Right lobe of liver (tissue), 6 donors: ENCODE data around the gene ZNF415. TPM values are rescaled to one million over a fixed set of nuclear protein-coding genes. Genes with fewer than 3 reads are reported as not detected.
A peak's percentile ranks its signal among the peaks of the same experiment; 100 is the strongest.

Experiments used
- ATAC-seq, 4 donors: fragments of 200-7000 bp; cut with Tn5 transposase; one replicate each; pipeline ENCODE4 v1.9.1; 2020; ENCODE audit warnings: mild to moderate bottlenecking in 4 of 4, moderate library complexity in 4 of 4
- DNase-seq, 3 donors: peaks; one replicate each; pipeline ENCODE4 v3.0.0-alpha.2; 2020
- H3K27ac ChIP-seq, 3 donors: fragments of 200-600 bp; one replicate each; pipeline ENCODE4 v1.8.0; 2022
- H3K27me3 ChIP-seq, 2 donors: fragments of 200-600 bp; one replicate each; pipeline ENCODE4 v1.8.0; 2022
- H3K36me3 ChIP-seq, 4 donors: fragments of 200-600 bp; sonication (generic) in 1 of 4; one replicate each; pipeline versions ENCODE4 v1.5.1 to v1.8.0; 2017 to 2022; ENCODE audit warnings: control low read depth in 1 of 4
- H3K4me1 ChIP-seq, 4 donors: fragments of 200-600 bp; sonication (generic) in 1 of 4; one replicate each; pipeline versions ENCODE4 v1.5.1 to v1.8.0; 2017 to 2022; ENCODE audit warnings: control low read depth in 1 of 4
- H3K4me3 ChIP-seq, 3 donors: fragments of 200-600 bp; one replicate each; pipeline ENCODE4 v1.8.0; 2022
- H3K9me3 ChIP-seq, 4 donors: fragments of 200-600 bp; sonication (generic) in 1 of 4; one replicate each; pipeline versions ENCODE4 v1.5.1 to v1.8.0; 2017 to 2022; ENCODE audit warnings: control low read depth in 1 of 4
- CTCF ChIP-seq, 4 donors: fragments of 200-600 bp in 3 of 4; fragments of 450-650 bp in 1 of 4; IDR thresholded peaks; one replicate each; pipeline versions ENCODE4 v1.5.1 to v1.8.0; 2016 to 2022; ENCODE audit warnings: antibody characterized with exemption in 4 of 4, mild to moderate bottlenecking in 2 of 4
- POLR2A ChIP-seq: fragments of 450-650 bp; IDR thresholded peaks from one replicate; pipeline ENCODE4 v1.6.1; 2017; ENCODE audit warnings: antibody characterized with exemption, mild to moderate bottlenecking
- WGBS: methylation state at CpG from one replicate; pipeline ENCODE4 v1.1.6; 2018; ENCODE audit warnings: low coverage, low lambda C conversion rate; ENCODE audit not compliant: insufficient coverage; ENCODE audit errors: missing lambda C conversion rate; 5-methylcytosine and 5-hydroxymethylcytosine counted together
- intact Hi-C, 2 donors: fragments of 100-400 bp; cut with DNase I; formaldehyde crosslinking; loops; one replicate each; pipeline versions ENCODE4 v1.11.2 to v1.14.1; 2022
- total RNA-seq, 6 experiments: library from RNA; depleted of rRNA in 2 of 6; stranded (reverse); fragments of >200 nt in 2 of 6; fragmentation: NEBNext Ultra II Directional in 3 of 6; extraction: Animal tissue kit (Norgen Biotek cat#: 25700) in 3 of 6; gene quantifications; one replicate each; pipeline versions ENCODE4 v1.1.0 to v1.2.4, GENCODE V29; 2016 to 2023
- donor health status: DM: no; HTN: yes; CAD: no.
- donor health status: DM: no; HTN: no; CAD: no.
- donor health status: DM: no; HTN: no; CAD: no.
- donor health status: DM: no; HTN: yes; CAD: no.
- donor health status: DM: no; HTN: yes; CAD: no.

Gene ZNF415
- total RNA-seq, 6 experiments from 2014 or later, result 0.12 to 1.3 (median 0.47) TPM

DNA sequence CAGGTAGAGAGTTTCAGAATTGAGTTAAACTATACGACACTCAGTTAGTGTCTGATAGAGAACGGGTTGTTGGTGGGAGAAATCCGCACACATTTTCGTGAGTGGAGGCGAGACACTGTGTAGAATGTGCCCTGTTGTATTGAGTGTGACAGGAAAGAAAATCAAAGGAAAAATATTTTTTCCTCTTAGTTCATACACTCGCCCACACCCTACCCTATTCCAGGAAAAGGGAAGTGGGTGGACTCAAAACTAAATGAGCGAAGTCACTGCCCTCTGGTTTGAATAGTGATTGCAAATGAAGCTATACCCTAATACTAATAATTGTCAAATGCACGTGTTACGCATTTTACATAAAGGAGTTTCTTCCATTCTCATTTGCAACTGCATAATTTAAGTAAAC lies 24.1 kb upstream of the ZNF415 start:
- H3K9me3 ChIP-seq, result no peaks in the 10 kb centered on the region
- intact Hi-C loops, result no loop called here
- TF ChIP-seq CTCF (IDR thresholded peaks at IDR 0.05) (no peak), POLR2A (no peak)
- 74% methylated on average over 9 of the region's 9 CpGs for WGBS
- DNase-seq (no peak), ATAC-seq (peak in 1 of 4 donors; percentile 6)
- H3K27me3 ChIP-seq, result no peaks in the 10 kb centered on the region
- H3K4me1 ChIP-seq, result no peaks in the 10 kb centered on the region
- H3K36me3 ChIP-seq, result no peaks in the 10 kb centered on the region
- no peak overlapping the region for H3K4me3 ChIP-seq
- H3K27ac ChIP-seq, result no peak overlapping the region

DNA sequence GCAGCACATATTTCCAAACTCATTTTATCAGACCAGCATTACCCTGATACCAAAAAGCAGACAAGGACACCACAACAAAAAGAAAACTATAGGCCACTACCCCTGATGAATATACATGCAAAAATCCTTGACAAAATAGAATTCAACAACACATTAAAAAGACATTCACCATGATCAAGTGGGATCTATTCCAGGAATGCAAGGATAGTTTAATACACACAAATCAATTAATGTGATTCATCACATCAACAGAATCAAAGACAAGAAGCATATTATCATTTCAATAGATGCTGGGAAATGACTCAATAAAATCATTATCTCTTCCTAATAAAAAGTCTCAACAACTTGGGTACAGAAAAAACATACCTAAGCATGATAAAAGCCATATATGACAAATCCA lies 14.9 kb upstream of the ZNF415 start:
- intact Hi-C loops, result no loop called here
- Histone ChIP-seq H3K36me3 (peaks cover 0 to 23% (median 0%) of the 10 kb centered on the region in 4 donors), H3K4me3 (no peak overlapping the region)

GRCh38 chr19:53140351-53140750 lies 7.6 kb upstream of the ZNF415 start:
- intact Hi-C loops, result no loop called here
- Histone ChIP-seq H3K27ac (no peak overlapping the region), H3K9me3 (peaks cover 0 to 59% (median 21%) of the 10 kb centered on the region in 4 donors), H3K4me1 (no peaks in the 10 kb centered on the region), H3K4me3 (no peak overlapping the region), H3K27me3 (no peaks in the 10 kb centered on the region), H3K36me3 (peaks cover 0 to 17% (median 0%) of the 10 kb centered on the region in 4 donors)
- ATAC-seq, result no peak
- TF ChIP-seq CTCF (IDR thresholded peaks at IDR 0.05), result no peak
- no peak for TF ChIP-seq POLR2A
- DNase-seq, result no peak
- WGBS, result 94% methylated on average over 4 of the region's 4 CpGs

More for the DNA sequence above, 14.9 kb upstream of the ZNF415 start:
- Histone ChIP-seq H3K27me3 (no peaks in the 10 kb centered on the region), H3K4me1 (no peaks in the 10 kb centered on the region), H3K9me3 (peaks cover 0 to 22% (median 3%) of the 10 kb centered on the region in 4 donors), H3K27ac (no peak overlapping the region)
- ATAC-seq (no peak), DNase-seq (no peak)
- TF ChIP-seq POLR2A (no peak), CTCF (IDR thresholded peaks at IDR 0.05) (no peak)

- no peak for ATAC-seq
- 73% methylated on average over 3 of the region's 3 CpGs for WGBS
- Histone ChIP-seq H3K4me1 (no peaks in the 10 kb centered on the region), H3K36me3 (peaks cover 0 to 5% (median 0%) of the 10 kb centered on the region in 4 donors), H3K27me3 (no peaks in the 10 kb centered on the region), H3K4me3 (no peak overlapping the region), H3K9me3 (peaks cover 0 to 50% (median 13%) of the 10 kb centered on the region in 4 donors), H3K27ac (no peak overlapping the region)
- intact Hi-C loops, result no loop called here
- no peak for DNase-seq
- no peak for TF ChIP-seq POLR2A
- TF ChIP-seq CTCF (IDR thresholded peaks at IDR 0.05), result no peak
Observed at GRCh38 chr19:53136432-53136831, 3.7 kb upstream of the ZNF415 start.

DNA sequence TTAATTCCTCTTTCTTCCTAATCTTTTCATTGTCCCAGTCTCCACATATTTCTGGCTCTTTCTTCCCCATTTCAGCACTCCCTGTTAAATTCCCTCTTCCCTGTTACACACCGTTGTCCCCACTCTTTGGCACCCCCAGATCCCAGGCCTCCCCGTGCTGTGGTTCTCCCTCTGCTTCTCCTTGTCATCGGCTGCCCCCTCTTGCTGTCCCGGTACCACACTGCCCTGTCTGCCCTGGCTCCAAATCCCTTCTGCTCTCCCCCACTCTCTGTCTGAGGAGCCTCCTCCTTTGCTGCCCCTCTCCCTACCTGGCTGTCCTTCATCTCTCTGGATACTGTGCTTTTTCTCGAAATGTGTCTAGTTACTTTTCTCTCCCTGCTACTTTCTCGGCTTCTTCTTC lies 983 bp downstream of the ZNF415 start:
- intact Hi-C loops, result no loop called here
- no peak overlapping the region for H3K27ac ChIP-seq
- WGBS, result 38% methylated on average over 6 of the region's 6 CpGs
- H3K36me3 ChIP-seq, result no peaks in the 10 kb centered on the region
- peak overlapping the region in 1 of 3 donors; percentile 29 for H3K4me3 ChIP-seq
- peak in 1 of 4 donors; percentile 42 for ATAC-seq
- no peaks in the 10 kb centered on the region for H3K4me1 ChIP-seq
- TF ChIP-seq POLR2A (no peak), CTCF (IDR thresholded peaks at IDR 0.05) (no peak)
- no peaks in the 10 kb centered on the region for H3K27me3 ChIP-seq
- DNase-seq, result no peak
- peaks cover 0 to 7% (median 0%) of the 10 kb centered on the region in 4 donors for H3K9me3 ChIP-seq
